HUES6 (cell line): ENCODE results near the gene SOX5.

Source experiments
- H3K27ac ChIP-seq: 2 replicates; pipeline ENCODE4 v1.7.0; 2013; ENCODE audit warnings: low read depth, mild to moderate bottlenecking, low read length, inconsistent platforms
- H3K27me3 ChIP-seq: 2 replicates; pipeline ENCODE4 v1.6.1; 2013; ENCODE audit warnings: low read length; ENCODE audit not compliant: control insufficient read depth, insufficient read depth
- H3K36me3 ChIP-seq: 2 replicates; pipeline ENCODE4 v1.6.1; 2013; ENCODE audit warnings: low read length; ENCODE audit not compliant: control insufficient read depth, insufficient read depth
- H3K4me1 ChIP-seq: 2 replicates; pipeline ENCODE4 v1.6.1; 2013; ENCODE audit warnings: low read length; ENCODE audit not compliant: control insufficient read depth, insufficient read depth
- H3K4me3 ChIP-seq: 2 replicates; pipeline ENCODE4 v1.5.1; 2013; ENCODE audit warnings: low read depth, low read length
- H3K9ac ChIP-seq: one replicate; pipeline ENCODE4 v1.6.1; 2013; ENCODE audit warnings: mild to moderate bottlenecking, low read length
- H3K9me3 ChIP-seq: 2 replicates; pipeline ENCODE4 v1.6.1; 2013; ENCODE audit warnings: low read depth, low read length; ENCODE audit not compliant: control insufficient read depth, insufficient read depth

Gene SOX5

GRCh38 chr12:23659131-23659530 lies 290.3 kb downstream of the SOX5 start:
- Histone ChIP-seq H3K4me3 (no peak overlapping the region), H3K27ac (no peak overlapping the region), H3K36me3 (no peaks in the 10 kb centered on the region), H3K9me3 (no peaks in the 10 kb centered on the region), H3K9ac (no peak overlapping the region), H3K27me3 (no peaks in the 10 kb centered on the region), H3K4me1 (no peaks in the 10 kb centered on the region)

GRCh38 chr12:23657598-23657997 lies 291.9 kb downstream of the SOX5 start:
- no peak overlapping the region for H3K27ac ChIP-seq
- H3K27me3 ChIP-seq = no peaks in the 10 kb centered on the region
- no peaks in the 10 kb centered on the region for H3K4me1 ChIP-seq
- H3K36me3 ChIP-seq = no peaks in the 10 kb centered on the region
- no peaks in the 10 kb centered on the region for H3K9me3 ChIP-seq
- no peak overlapping the region for H3K4me3 ChIP-seq
- no peak overlapping the region for H3K9ac ChIP-seq

- no peak overlapping the region for H3K27ac ChIP-seq
- H3K9ac ChIP-seq = no peak overlapping the region
- H3K4me3 ChIP-seq = no peak overlapping the region
- H3K36me3 ChIP-seq = no peaks in the 10 kb centered on the region
- no peaks in the 10 kb centered on the region for H3K9me3 ChIP-seq
- H3K27me3 ChIP-seq = no peaks in the 10 kb centered on the region
- H3K4me1 ChIP-seq = no peaks in the 10 kb centered on the region
These were observed 293.6 kb downstream of the SOX5 start for GRCh38 chr12:23655884-23656283.

GRCh38 chr12:23655112-23655511 lies 294.4 kb downstream of the SOX5 start:
- no peak overlapping the region for H3K9ac ChIP-seq

GRCh38 chr12:23648546-23648945 lies 300.9 kb downstream of the SOX5 start:
- Histone ChIP-seq H3K4me1 (no peaks in the 10 kb centered on the region), H3K27me3 (no peaks in the 10 kb centered on the region), H3K4me3 (no peak overlapping the region), H3K9ac (no peak overlapping the region), H3K27ac (no peak overlapping the region), H3K9me3 (peaks cover 5% of the 10 kb centered on the region; the same call in 1 of the 2 replicates), H3K36me3 (no peaks in the 10 kb centered on the region)

More at GRCh38 chr12:23655112-23655511, 294.4 kb downstream of the SOX5 start:
- Histone ChIP-seq H3K27me3 (no peaks in the 10 kb centered on the region), H3K36me3 (no peaks in the 10 kb centered on the region), H3K9me3 (no peaks in the 10 kb centered on the region), H3K4me1 (no peaks in the 10 kb centered on the region), H3K4me3 (no peak overlapping the region), H3K27ac (no peak overlapping the region)

GRCh38 chr12:23640754-23641153 lies 308.7 kb downstream of the SOX5 start:
- Histone ChIP-seq H3K36me3 (no peaks in the 10 kb centered on the region), H3K27me3 (no peaks in the 10 kb centered on the region), H3K4me3 (no peak overlapping the region), H3K9me3 (no peaks in the 10 kb centered on the region), H3K9ac (no peak overlapping the region), H3K4me1 (peaks cover 26% of the 10 kb centered on the region), H3K27ac (peak overlapping the region; percentile 80)

GRCh38 chr12:23634344-23634743 lies 315.1 kb downstream of the SOX5 start:
- Histone ChIP-seq H3K4me3 (no peak overlapping the region), H3K27ac (no peak overlapping the region), H3K9me3 (no peaks in the 10 kb centered on the region), H3K4me1 (peaks cover 12% of the 10 kb centered on the region; the same call in 1 of the 2 replicates), H3K36me3 (no peaks in the 10 kb centered on the region), H3K9ac (no peak overlapping the region), H3K27me3 (no peaks in the 10 kb centered on the region)

- Histone ChIP-seq H3K9ac (no peak overlapping the region), H3K9me3 (no peaks in the 10 kb centered on the region), H3K36me3 (no peaks in the 10 kb centered on the region), H3K27ac (no peak overlapping the region), H3K4me3 (no peak overlapping the region), H3K27me3 (no peaks in the 10 kb centered on the region), H3K4me1 (peaks cover 16% of the 10 kb centered on the region; the same call in 1 of the 2 replicates)
These were observed 317.6 kb downstream of the SOX5 start for GRCh38 chr12:23631786-23632377.

- Histone ChIP-seq H3K27ac (no peak overlapping the region), H3K27me3 (no peaks in the 10 kb centered on the region), H3K9ac (no peak overlapping the region), H3K9me3 (no peaks in the 10 kb centered on the region), H3K36me3 (no peaks in the 10 kb centered on the region), H3K4me3 (no peak overlapping the region), H3K4me1 (peaks cover 19% of the 10 kb centered on the region; the same call in 1 of the 2 replicates)
These were observed 318.9 kb downstream of the SOX5 start for GRCh38 chr12:23630524-23630923.

GRCh38 chr12:23628806-23629205 lies 320.7 kb downstream of the SOX5 start:
- no peak overlapping the region for H3K4me3 ChIP-seq
- no peak overlapping the region for H3K9ac ChIP-seq
- H3K36me3 ChIP-seq = no peaks in the 10 kb centered on the region
- H3K4me1 ChIP-seq = peaks cover 19% of the 10 kb centered on the region; the same call in 1 of the 2 replicates
- H3K27me3 ChIP-seq = no peaks in the 10 kb centered on the region
- no peak overlapping the region for H3K27ac ChIP-seq
- no peaks in the 10 kb centered on the region for H3K9me3 ChIP-seq

GRCh38 chr12:23626791-23627190 lies 322.7 kb downstream of the SOX5 start:
- no peak overlapping the region for H3K27ac ChIP-seq
- no peak overlapping the region for H3K4me3 ChIP-seq
- no peaks in the 10 kb centered on the region for H3K9me3 ChIP-seq
- peaks cover 14% of the 10 kb centered on the region; the same call in 1 of the 2 replicates for H3K4me1 ChIP-seq
- H3K36me3 ChIP-seq = no peaks in the 10 kb centered on the region
- H3K27me3 ChIP-seq = no peaks in the 10 kb centered on the region
- H3K9ac ChIP-seq = no peak overlapping the region
